Fibroblast of lung (primary cell): ENCODE data around the gene SRGAP2C.
"Not testable (repeated sequence)": the region's sequence is repeated elsewhere in the genome, so short reads cannot be mapped to it uniquely, and the experiment has no call there.

Experiments used
- EZH2 ChIP-seq: IDR thresholded peaks from 2 replicates; pipeline ENCODE4 v1.5.1; 2012; ENCODE audit warnings: low read length, control low read depth, mild to moderate bottlenecking; ENCODE audit errors: missing control alignments
- TF ChIP-seq, protein P1 (sequence below), 2 donors: IDR thresholded peaks in 1 of 2; conservative IDR thresholded peaks in 1 of 2; 1 replicate in 1 of 2; 2 replicates in 1 of 2; pipeline ENCODE4 v1.5.1; 2011 to 2012; ENCODE audit warnings: low read length in 2 of 2, control low read depth in 1 of 2, inconsistent platforms in 1 of 2, low read depth in 1 of 2, mild to moderate bottlenecking in 1 of 2

DNA sequence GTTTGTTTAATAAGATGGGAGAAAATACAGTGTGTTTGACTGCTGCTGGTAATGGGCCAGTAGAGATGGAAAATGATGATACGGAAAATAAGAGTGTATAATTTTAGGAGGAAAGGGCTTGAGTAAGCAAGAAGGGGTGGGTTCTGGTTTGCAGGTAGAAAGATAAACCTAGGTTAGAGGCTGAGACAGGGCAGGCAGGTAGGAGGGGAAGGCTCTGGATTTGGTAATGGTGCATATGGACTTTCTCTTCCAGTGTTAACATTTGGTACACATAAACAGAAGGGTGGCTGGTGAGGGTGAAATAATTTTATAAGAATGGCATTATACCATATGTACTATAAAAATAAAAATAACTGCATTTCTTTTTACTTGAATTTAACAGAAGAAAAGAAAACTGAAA, 84.5 kb downstream of the SRGAP2C start:
- TF ChIP-seq, protein P1, sequence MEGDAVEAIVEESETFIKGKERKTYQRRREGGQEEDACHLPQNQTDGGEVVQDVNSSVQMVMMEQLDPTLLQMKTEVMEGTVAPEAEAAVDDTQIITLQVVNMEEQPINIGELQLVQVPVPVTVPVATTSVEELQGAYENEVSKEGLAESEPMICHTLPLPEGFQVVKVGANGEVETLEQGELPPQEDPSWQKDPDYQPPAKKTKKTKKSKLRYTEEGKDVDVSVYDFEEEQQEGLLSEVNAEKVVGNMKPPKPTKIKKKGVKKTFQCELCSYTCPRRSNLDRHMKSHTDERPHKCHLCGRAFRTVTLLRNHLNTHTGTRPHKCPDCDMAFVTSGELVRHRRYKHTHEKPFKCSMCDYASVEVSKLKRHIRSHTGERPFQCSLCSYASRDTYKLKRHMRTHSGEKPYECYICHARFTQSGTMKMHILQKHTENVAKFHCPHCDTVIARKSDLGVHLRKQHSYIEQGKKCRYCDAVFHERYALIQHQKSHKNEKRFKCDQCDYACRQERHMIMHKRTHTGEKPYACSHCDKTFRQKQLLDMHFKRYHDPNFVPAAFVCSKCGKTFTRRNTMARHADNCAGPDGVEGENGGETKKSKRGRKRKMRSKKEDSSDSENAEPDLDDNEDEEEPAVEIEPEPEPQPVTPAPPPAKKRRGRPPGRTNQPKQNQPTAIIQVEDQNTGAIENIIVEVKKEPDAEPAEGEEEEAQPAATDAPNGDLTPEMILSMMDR (conservative IDR thresholded peaks at IDR 0.05 in 1 of 2, IDR thresholded peaks at IDR 0.05 in 1 of 2; ENCODE audit: low read depth in 1 of 2, low read length in 2 of 2) = not testable (repeated sequence)
- not testable (repeated sequence) for TF ChIP-seq EZH2
